H1 (cell line): ENCODE results near the gene P2RX1. TPM values are rescaled to one million over a fixed set of nuclear protein-coding genes. Genes with fewer than 3 reads are reported as not detected.

Source experiments
- CTCF ChIA-PET: fragments of 300-600 bp; sonication (Branson Sonifier 250); formaldehyde crosslinking; loops from one replicate; lab custom pipeline; 2021; ENCODE audit not compliant: partially characterized antibody; lab: Charles Lee
- POLR2A ChIA-PET: fragments of 300-600 bp; sonication (Branson Sonifier 250); formaldehyde crosslinking; loops from one replicate; lab custom pipeline; 2021; ENCODE audit warnings: inconsistent platforms; ENCODE audit not compliant: partially characterized antibody; lab: Charles Lee
- DNase-seq, 2 experiments: peaks; one replicate each; pipeline versions ENCODE4 v3.0.0 to v3.0.0-alpha.2; 2010 to 2022; ENCODE audit warnings: low spot score in 2 of 2, low read depth in 1 of 2, mixed read lengths in 1 of 2
- FAIRE-seq: peaks from 2 replicates; lab custom pipeline; 2011; peaks lifted over from hg19 to GRCh38; lab: Jason Lieb, UNC
- H2AFZ ChIP-seq: 2 replicates; pipeline ENCODE4 v1.8.1; 2012; ENCODE audit warnings: low read length, inconsistent platforms
- H2AK5ac ChIP-seq: 2 replicates; pipeline ENCODE4 v1.6.1; 2013; ENCODE audit warnings: low read depth, low read length
- H2BK120ac ChIP-seq: replicated peaks from 2 replicates; pipeline ENCODE3; 2013; ENCODE audit warnings: low read depth, low read length, inconsistent platforms
- H2BK12ac ChIP-seq: 2 replicates; pipeline ENCODE4 v1.6.1; 2013; ENCODE audit warnings: low read depth, low read length
- H2BK15ac ChIP-seq: 2 replicates; pipeline ENCODE4 v1.6.1; 2013; ENCODE audit warnings: low read length
- H2BK20ac ChIP-seq: 2 replicates; pipeline ENCODE4 v1.6.1; 2013; ENCODE audit warnings: low read length
- H2BK5ac ChIP-seq: 2 replicates; pipeline ENCODE4 v1.6.1; 2013; ENCODE audit warnings: low read depth, low read length
- H3K14ac ChIP-seq: 2 replicates; pipeline ENCODE4 v1.6.1; 2013; ENCODE audit warnings: inconsistent platforms; ENCODE audit not compliant: insufficient read length
- H3K18ac ChIP-seq: 2 replicates; pipeline ENCODE4 v1.6.1; 2013; ENCODE audit warnings: low read length; ENCODE audit errors: extremely low read depth
- H3K23ac ChIP-seq: 2 replicates; pipeline ENCODE4 v1.6.1; 2013; ENCODE audit warnings: inconsistent platforms; ENCODE audit not compliant: insufficient read length
- H3K23me2 ChIP-seq: 2 replicates; pipeline ENCODE4 v1.6.1; 2013; ENCODE audit warnings: low read depth, low read length
- H3K27ac ChIP-seq: 2 replicates; pipeline ENCODE4 v1.6.1; 2011; ENCODE audit warnings: low read depth, low read length, inconsistent platforms
- H3K27me3 ChIP-seq, 4 experiments: replicated peaks in 1 of 4; 1 replicate in 1 of 4; 2 replicates in 3 of 4; pipeline versions ENCODE4 v1.6.1 to v1.8.1; 2011 to 2013; ENCODE audit warnings: low read length in 3 of 4, mild to moderate bottlenecking in 3 of 4, inconsistent platforms in 2 of 4, mixed read lengths in 2 of 4, moderate library complexity in 1 of 4; ENCODE audit not compliant: control insufficient read depth in 3 of 4, insufficient read depth in 3 of 4; ENCODE audit errors: extremely low read depth in 1 of 4
- H3K36me3 ChIP-seq, 4 experiments: 2 replicates each; pipeline versions ENCODE4 v1.6.1 to v1.8.1; 2011 to 2013; ENCODE audit warnings: mild to moderate bottlenecking in 4 of 4, low read length in 3 of 4, moderate library complexity in 2 of 4, control low read depth in 1 of 4, inconsistent platforms in 1 of 4; ENCODE audit not compliant: insufficient read depth in 4 of 4, control insufficient read depth in 2 of 4
- H3K4ac ChIP-seq: replicated peaks from 2 replicates; pipeline ENCODE3; 2013; ENCODE audit warnings: low read length, low read depth, mixed read lengths, inconsistent platforms; ENCODE audit not compliant: insufficient read length
- H3K4me1 ChIP-seq, 4 experiments: replicated peaks in 1 of 4; 1 replicate in 1 of 4; 2 replicates in 3 of 4; pipeline versions ENCODE4 v1.6.1 to v1.8.1; 2011 to 2013; ENCODE audit warnings: low read length in 3 of 4, inconsistent platforms in 2 of 4, mixed read lengths in 1 of 4; ENCODE audit not compliant: insufficient read depth in 4 of 4, control insufficient read depth in 3 of 4
- H3K4me2 ChIP-seq, 2 experiments: 2 replicates each; pipeline versions ENCODE4 v1.6.1 to v1.8.1; 2011 to 2013; ENCODE audit warnings: low read depth in 2 of 2, low read length in 2 of 2, control low read depth in 1 of 2, inconsistent platforms in 1 of 2, mild to moderate bottlenecking in 1 of 2; ENCODE audit not compliant: insufficient read depth in 1 of 2
- H3K4me3 ChIP-seq, 4 experiments: fragments of 200-600, 300-600 bp in 1 of 4; sonication (generic), shearing (Covaris generic), sonication (Bioruptor Twin) in 1 of 4; 2 replicates each; pipeline versions ENCODE4 v1.5.1 to v1.8.1; 2011 to 2016; ENCODE audit warnings: low read length in 4 of 4, low read depth in 3 of 4, control low read depth in 2 of 4, inconsistent platforms in 2 of 4, mild to moderate bottlenecking in 2 of 4, mixed read lengths in 1 of 4, moderate library complexity in 1 of 4; ENCODE audit not compliant: insufficient read depth in 2 of 4; ENCODE audit errors: extremely low read depth in 1 of 4
- H3K56ac ChIP-seq: replicated peaks from 2 replicates; pipeline ENCODE3; 2013; ENCODE audit warnings: low read depth, mild to moderate bottlenecking, mixed read lengths, low read length, inconsistent platforms; ENCODE audit not compliant: insufficient read length
- H3K79me1 ChIP-seq: 2 replicates; pipeline ENCODE4 v1.6.1; 2013; ENCODE audit warnings: low read depth, low read length, control low read depth
- H3K79me2 ChIP-seq, 2 experiments: 2 replicates each; pipeline versions ENCODE4 v1.6.1 to v1.8.1; 2012 to 2013; ENCODE audit warnings: low read length in 2 of 2, mild to moderate bottlenecking in 2 of 2, inconsistent platforms in 1 of 2; ENCODE audit not compliant: insufficient read depth in 2 of 2, control insufficient read depth in 1 of 2
- H3K9ac ChIP-seq, 4 experiments: replicated peaks in 1 of 4; 1 replicate in 1 of 4; 2 replicates in 3 of 4; pipeline versions ENCODE4 v1.6.1 to v1.8.1; 2011 to 2013; ENCODE audit warnings: low read depth in 3 of 4, low read length in 3 of 4, control low read depth in 2 of 4, mild to moderate bottlenecking in 2 of 4, moderate library complexity in 2 of 4, inconsistent platforms in 1 of 4; ENCODE audit errors: extremely low read depth in 1 of 4
- H3K9me3 ChIP-seq, 2 experiments: 2 replicates each; pipeline versions ENCODE4 v1.6.1 to v1.8.1; 2012 to 2013; ENCODE audit warnings: mild to moderate bottlenecking in 2 of 2, moderate library complexity in 2 of 2, control low read depth in 1 of 2, inconsistent platforms in 1 of 2, low read depth in 1 of 2, low read length in 1 of 2, mixed read lengths in 1 of 2; ENCODE audit not compliant: insufficient read depth in 2 of 2
- H4K20me1 ChIP-seq, 2 experiments: replicated peaks in 1 of 2; 2 replicates each; pipeline versions ENCODE3 to v1.8.1; 2011 to 2013; ENCODE audit warnings: inconsistent platforms in 2 of 2, low read length in 2 of 2, mild to moderate bottlenecking in 1 of 2; ENCODE audit not compliant: insufficient read depth in 2 of 2, control insufficient read depth in 1 of 2
- H4K5ac ChIP-seq: 2 replicates; pipeline ENCODE4 v1.6.1; 2013; ENCODE audit warnings: low read length, low read depth, mixed read lengths, inconsistent platforms; ENCODE audit not compliant: insufficient read length
- H4K8ac ChIP-seq: 2 replicates; pipeline ENCODE4 v1.8.0; 2013; ENCODE audit warnings: mild to moderate bottlenecking, moderate library complexity, low read length, inconsistent platforms; ENCODE audit not compliant: insufficient read depth; ENCODE audit errors: extremely low read depth
- H4K91ac ChIP-seq: replicated peaks from 2 replicates; pipeline ENCODE3; 2013; ENCODE audit warnings: low read length, mixed read lengths, inconsistent platforms; ENCODE audit not compliant: insufficient read length
- BCL11A ChIP-seq, 2 experiments: IDR thresholded peaks; one replicate each; pipeline ENCODE4 v1.6.1; 2011; ENCODE audit warnings: low read depth in 2 of 2, low read length in 2 of 2, mild to moderate bottlenecking in 2 of 2
- CHD2 ChIP-seq: IDR thresholded peaks from 2 replicates; pipeline ENCODE4 v1.6.1; 2012; ENCODE audit warnings: low read length, improper control_type of control experiment
- EGR1 ChIP-seq: IDR thresholded peaks from 2 replicates; pipeline ENCODE4 v1.6.1; 2011; ENCODE audit warnings: low read depth, low read length, borderline replicate concordance
- EZH2 ChIP-seq: fragments of 200-600 bp; sonication (generic); IDR thresholded peaks from 2 replicates; pipeline ENCODE4 v1.7.1; 2012; ENCODE audit warnings: low read depth, mild to moderate bottlenecking, moderate library complexity, low read length, inconsistent platforms; ENCODE audit not compliant: severe bottlenecking
- GTF2F1 ChIP-seq: IDR thresholded peaks from 2 replicates; pipeline ENCODE4 v1.6.1; 2012; ENCODE audit warnings: low read depth, low read length, improper control_type of control experiment, borderline replicate concordance
- MAFK ChIP-seq: IDR thresholded peaks from 2 replicates; pipeline ENCODE4 v1.6.1; 2012; ENCODE audit warnings: low read depth, mild to moderate bottlenecking, improper control_type of control experiment, low read length
- NANOG ChIP-seq: IDR thresholded peaks from 2 replicates; pipeline ENCODE4 v1.6.1; 2011; ENCODE audit warnings: low read length, low read depth, mild to moderate bottlenecking, inconsistent platforms; ENCODE audit not compliant: insufficient read depth, poor library complexity, severe bottlenecking
- NRF1 ChIP-seq: IDR thresholded peaks from 2 replicates; pipeline ENCODE4 v1.6.1; 2011; ENCODE audit warnings: mild to moderate bottlenecking, low read depth, low read length, improper control_type of control experiment
- RAD21 ChIP-seq, 2 experiments: IDR thresholded peaks in 1 of 2; conservative IDR thresholded peaks in 1 of 2; 2 replicates each; pipeline ENCODE4 v1.6.1; 2011; ENCODE audit warnings: low read depth in 2 of 2, low read length in 2 of 2, improper control_type of control experiment in 1 of 2, inconsistent platforms in 1 of 2, mild to moderate bottlenecking in 1 of 2, moderate library complexity in 1 of 2
- SP2 ChIP-seq: IDR thresholded peaks from 2 replicates; pipeline ENCODE4 v1.6.1; 2012; ENCODE audit warnings: mild to moderate bottlenecking, low read length, inconsistent platforms
- TCF12 ChIP-seq: IDR thresholded peaks from 2 replicates; pipeline ENCODE4 v1.6.1; 2011; ENCODE audit warnings: low read depth, mild to moderate bottlenecking, low read length
- WGBS, 2 experiments: shearing (Covaris generic) in 1 of 2; methylation state at CpG; one replicate each; pipeline versions ENCODE4 v1.1.6 to v1.1.7; 2013 to 2015; ENCODE audit warnings: low lambda C conversion rate in 2 of 2, mixed read lengths in 2 of 2, inconsistent platforms in 1 of 2, low coverage in 1 of 2, missing lambda C conversion rate in 1 of 2; ENCODE audit not compliant: insufficient replicate concordance in 2 of 2, insufficient coverage in 1 of 2, insufficient read length in 1 of 2; ENCODE audit errors: extremely low coverage in 1 of 2, missing lambda C conversion rate in 1 of 2; 5-methylcytosine and 5-hydroxymethylcytosine counted together
- polyA plus RNA-seq, 7 experiments: library from polyadenylated mRNA; depleted of rRNA in 3 of 7; stranded (reverse) in 5 of 7; unstranded in 2 of 7; fragments of >200 nt in 5 of 7; fragments of 200-250 nt in 2 of 7; gene quantifications; 1 replicate in 5 of 7; 2 replicates in 1 of 7; 4 replicates in 1 of 7; pipeline versions ENCODE4 v1.2.1 to v1.2.3, GENCODE V29; 2011 to 2013; ENCODE audit warnings: missing spikeins in 2 of 7, mixed read lengths in 2 of 7
- total RNA-seq: library from RNA; stranded (reverse); fragmentation: NEBNext Ultra II Directional; extraction: Animal tissue kit (Norgen Biotek cat#: 25700); gene quantifications from 2 replicates; pipeline ENCODE4 v1.2.1, GENCODE V29; 2021

Gene P2RX1
- total and polyA plus RNA-seq, 2 of the 8 experiments (the other 6 are each of a cell fraction or from before 2014, with no cell fraction given) = 0.45 to 1.1 TPM

DNA sequence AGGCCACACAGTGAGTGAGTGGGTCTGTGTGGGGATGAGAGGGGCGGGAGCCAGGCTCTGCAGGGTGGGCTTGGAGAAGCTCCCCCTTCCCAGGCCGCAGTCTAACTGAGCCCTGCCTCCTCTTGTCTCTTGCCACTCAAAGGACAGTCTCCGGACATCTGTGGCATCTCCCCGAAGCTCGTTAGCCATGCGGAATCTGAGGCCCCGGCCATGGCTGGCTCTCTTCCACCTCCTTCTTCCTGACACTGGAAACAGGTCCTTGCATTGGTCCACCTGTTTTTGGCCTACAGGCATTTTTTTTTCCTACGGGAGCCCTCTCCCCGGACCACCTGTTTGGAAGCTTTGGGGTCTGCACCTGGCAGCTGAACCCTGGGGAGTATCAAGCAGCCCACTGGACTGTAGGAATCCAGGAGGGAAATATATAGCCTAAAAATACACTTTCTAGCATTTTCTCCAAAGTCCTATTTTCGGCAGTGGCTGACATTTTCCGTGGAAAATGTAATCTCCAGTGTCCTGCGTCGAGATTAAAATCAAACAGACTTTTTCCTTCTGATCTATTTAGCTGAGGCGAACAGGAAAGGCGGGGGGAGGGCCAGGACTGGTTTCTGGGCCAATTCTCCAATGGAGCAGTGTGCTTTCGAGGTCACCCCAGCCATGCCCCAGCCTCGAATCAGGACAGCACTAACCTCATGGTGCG is 38.9 kb upstream of the P2RX1 start:
- H2BK20ac ChIP-seq = peak overlapping the region; percentile 90; the same call in 1 of the 2 replicates
- 84% methylated on average over 18 of the region's 18 CpGs; no CpG with 5 or more reads in 1 of the 2 experiments for WGBS, 2 experiments
- no peak overlapping the region for H3K4me3 ChIP-seq
- no peaks in the 10 kb centered on the region for H3K27me3 ChIP-seq
- H3K4me1 ChIP-seq = peaks cover 0 to 39% (median 22%) of the 10 kb centered on the region in 4 experiments; a peak in 6 of 7 replicates
- H2BK12ac ChIP-seq = peak overlapping the region; percentile 68; the same call in 1 of the 2 replicates
- H4K5ac ChIP-seq = no peak overlapping the region
- no peak overlapping the region for H2BK15ac ChIP-seq
- no peak overlapping the region; the same call in 1 of the 2 replicates for H2AK5ac ChIP-seq
- no peak overlapping the region for H3K4ac ChIP-seq
- no peak overlapping the region for H2AFZ ChIP-seq
- H4K8ac ChIP-seq = no peak overlapping the region
- no peak overlapping the region for H3K14ac ChIP-seq
- peak overlapping the region; percentile 51 for H3K18ac ChIP-seq
- H2BK5ac ChIP-seq = no peak overlapping the region; the same call in 1 of the 2 replicates
- no peak overlapping the region for H3K23ac ChIP-seq
- no peaks in the 10 kb centered on the region for H3K9me3 ChIP-seq
- no peak overlapping the region for H2BK120ac ChIP-seq
- no peak overlapping the region for H3K9ac ChIP-seq
- peak overlapping the region; percentile 22 for H4K91ac ChIP-seq
- DNase-seq = no peak
- no peak for FAIRE-seq
- no peaks in the 10 kb centered on the region; the same call in none of the 2 replicates for H3K79me1 ChIP-seq
- no peaks in the 10 kb centered on the region for H3K23me2 ChIP-seq
- no peak overlapping the region for H3K4me2 ChIP-seq
- no peaks in the 10 kb centered on the region for H3K36me3 ChIP-seq
- H3K27ac ChIP-seq = no peak overlapping the region
- H3K56ac ChIP-seq = no peak overlapping the region
- H4K20me1 ChIP-seq = peaks cover 0 to 3% of the 10 kb centered on the region in 2 experiments
- H3K79me2 ChIP-seq = no peaks in the 10 kb centered on the region
- ChIA-PET CTCF (interaction anchor here (0.6 to 1.6 kb wide), 3 partner anchors 9 to 50 kb away, joined by 3 to 4 read pairs (median 3); partner anchors contain the start of gene P2RX1), POLR2A (interaction anchor here (1.0 to 1.1 kb wide), 2 partner anchors 9 to 16 kb away, joined by 3 to 4 read pairs; no protein-coding TSS in a partner anchor)
- TF ChIP-seq NRF1 (no peak), RAD21 (IDR thresholded peaks at IDR 0.05 in 1 of 2, conservative IDR thresholded peaks at IDR 0.05 in 1 of 2; ENCODE audit: low read depth in 2 of 2, low read length in 2 of 2) (no peak), NANOG (no peak), MAFK (no peak), EZH2 (no peak), TCF12 (no peak), CHD2 (no peak), BCL11A (IDR thresholded peaks at IDR 0.05; ENCODE audit: low read depth in 2 of 2, low read length in 2 of 2) (no peak), GTF2F1 (no peak), EGR1 (no peak), SP2 (no peak)
